Hematopoietic multipotent progenitor cell treated with erythropoietin and hydrocortisone succinate and interleukin-3 and kit ligand, for 4 days (in vitro differentiated cells): ENCODE results near the gene KRT72.

ENCODE experiments used
- DNase-seq: peaks from one replicate; pipeline ENCODE4 v3.0.0-alpha.2; 2015

The KRT72 gene

GRCh38 chr12:52629281-52630007 is 28.2 kb upstream of the KRT72 start:
- no peak for DNase-seq

GRCh38 chr12:52628841-52629240 is 27.6 kb upstream of the KRT72 start:
- DNase-seq, result no peak

- DNase-seq, result no peak
Observed at GRCh38 chr12:52628111-52628507, 26.8 kb upstream of the KRT72 start.

- no peak for DNase-seq
Observed at GRCh38 chr12:52627395-52628110, 26.3 kb upstream of the KRT72 start.

- no peak for DNase-seq
Observed at GRCh38 chr12:52622349-52622748, 21.1 kb upstream of the KRT72 start.

- DNase-seq, result no peak
Observed at GRCh38 chr12:52618866-52619265, 17.6 kb upstream of the KRT72 start.

GRCh38 chr12:52618216-52618615 is 17.0 kb upstream of the KRT72 start, which contains the start of gene KRT73:
Gene KRT73, minus strand, starts transcription at chr12:52618559. Its CDS starts 35 bp downstream, at chr12:52618524.
- DNase-seq, result no peak

- DNase-seq, result no peak
Observed at GRCh38 chr12:52617403-52617785, 16.1 kb upstream of the KRT72 start.

GRCh38 chr12:52616680-52617402 is 15.6 kb upstream of the KRT72 start:
- no peak for DNase-seq

- DNase-seq, result no peak
Observed at GRCh38 chr12:52615912-52616311, 14.6 kb upstream of the KRT72 start.

GRCh38 chr12:52615208-52615868 is 14.1 kb upstream of the KRT72 start:
- peak; percentile 60 for DNase-seq

- DNase-seq, result no peak
Observed at GRCh38 chr12:52614381-52615207, 13.3 kb upstream of the KRT72 start.

GRCh38 chr12:52613384-52614030 is 12.2 kb upstream of the KRT72 start:
- no peak for DNase-seq

GRCh38 chr12:52612431-52613383 is 11.4 kb upstream of the KRT72 start:
- DNase-seq, result peak; percentile 40

- no peak for DNase-seq
Observed at GRCh38 chr12:52611080-52611468, 9.8 kb upstream of the KRT72 start.

GRCh38 chr12:52608826-52609630 is 7.8 kb upstream of the KRT72 start:
- no peak for DNase-seq

- no peak for DNase-seq
Observed at GRCh38 chr12:52608161-52608560, 6.9 kb upstream of the KRT72 start.

GRCh38 chr12:52607314-52607713 is 6.1 kb upstream of the KRT72 start:
- DNase-seq, result no peak

GRCh38 chr12:52606581-52607218 is 5.4 kb upstream of the KRT72 start:
- DNase-seq, result no peak
